ENCODE results near the gene FNBP1L. TPM values are rescaled to one million over a fixed set of nuclear protein-coding genes. Genes with fewer than 3 reads are reported as not detected.

FNBP1L gene
- total and polyA plus RNA-seq, 10 of the 15 experiments (the other 5 are each of a cell fraction or from before 2014, with no cell fraction given), result 0.02 to 0.12 (median 0.07) TPM; not detected in 4

GRCh38 chr1:93446837-93447451 lies 974 bp upstream of the FNBP1L start (continued):
- TF ChIP-seq NRF1 (conservative IDR thresholded peaks at IDR 0.05; ENCODE audit: low read depth, low read length), result no peak
- TF ChIP-seq SREBF1 (IDR thresholded peaks at IDR 0.05; ENCODE audit: low read length), result no peak

GRCh38 chr1:93448292-93448982 lies 519 bp downstream of the FNBP1L start:
- H3K4me2 ChIP-seq (ENCODE audit: control insufficient read depth, insufficient read depth), result peak overlapping the region; percentile 86
- H3K27me3 ChIP-seq (replicated peaks in 1 of 2; ENCODE audit: control insufficient read depth in 2 of 2, insufficient read depth in 2 of 2, low read length in 1 of 2), result peaks cover 9 to 25% of the 10 kb centered on the region in 2 experiments
- ChIA-PET SMC1A (ENCODE audit: uncharacterized antibody, unreplicated experiment) (no interaction called here), POLR2A (no interaction called here), CTCF (no interaction called here), RAD21 (ENCODE audit: unreplicated experiment) (no interaction called here)
- H3K9me3 ChIP-seq (replicated peaks; ENCODE audit: control insufficient read depth, insufficient read depth, low read length), result no peaks in the 10 kb centered on the region
- no peak overlapping the region for H3K9ac ChIP-seq (ENCODE audit: control insufficient read depth, insufficient read depth, low read length)
- WGBS (ENCODE audit: insufficient coverage, insufficient replicate concordance, low lambda C conversion rate, missing lambda C conversion rate), result under 1% methylated on average over 58 of the region's 77 CpGs
- H3K36me3 ChIP-seq (ENCODE audit: control insufficient read depth in 2 of 2, insufficient read depth in 2 of 2, low read length in 1 of 2), result no peaks in the 10 kb centered on the region
- ATAC-seq (peak; percentile 55), DNase-seq (ENCODE audit: low read depth, low spot score) (no peak), FAIRE-seq (no peak)
- intact Hi-C loops (cut with micrococcal nuclease; ENCODE audit: unreplicated experiment) (no loop called here), in situ Hi-C loops (cut with MboI) (loop anchor here (25.0 kb wide), 1 partner anchor 389 kb away; no protein-coding TSS in a partner anchor)
- H3K4me3 ChIP-seq, result peak overlapping the region; percentile 61
- no peak overlapping the region for H3K27ac ChIP-seq (ENCODE audit: control insufficient read depth, insufficient read depth)
- H4K20me1 ChIP-seq (ENCODE audit: control insufficient read depth, insufficient read depth), result no peaks in the 10 kb centered on the region
- peak overlapping the region; percentile 39; the same call in 1 of the 2 replicates for H2AFZ ChIP-seq (ENCODE audit: control insufficient read depth, low read depth, low read length)
- H3K4me1 ChIP-seq (ENCODE audit: control insufficient read depth, insufficient read depth, low read length), result peaks cover 3% of the 10 kb centered on the region; the same call in 1 of the 2 replicates
- BruUV-seq (replicated peaks), result no TSS peak
- H3K79me2 ChIP-seq (ENCODE audit: control insufficient read depth, insufficient read depth, low read length), result no peaks in the 10 kb centered on the region
- TF ChIP-seq SUZ12 (IDR thresholded peaks at IDR 0.05; ENCODE audit: unreplicated experiment) (peak; percentile 79), NFXL1 (IDR thresholded peaks at IDR 0.05; ENCODE audit: borderline replicate concordance) (no peak)

All from GM12878 (cell line).